Measurements from ENCODE around the gene USP33.
"Not testable (repeated sequence)": the region's sequence is repeated elsewhere in the genome, so short reads cannot be mapped to it uniquely, and the experiment has no call there.

USP33 gene

DNA sequence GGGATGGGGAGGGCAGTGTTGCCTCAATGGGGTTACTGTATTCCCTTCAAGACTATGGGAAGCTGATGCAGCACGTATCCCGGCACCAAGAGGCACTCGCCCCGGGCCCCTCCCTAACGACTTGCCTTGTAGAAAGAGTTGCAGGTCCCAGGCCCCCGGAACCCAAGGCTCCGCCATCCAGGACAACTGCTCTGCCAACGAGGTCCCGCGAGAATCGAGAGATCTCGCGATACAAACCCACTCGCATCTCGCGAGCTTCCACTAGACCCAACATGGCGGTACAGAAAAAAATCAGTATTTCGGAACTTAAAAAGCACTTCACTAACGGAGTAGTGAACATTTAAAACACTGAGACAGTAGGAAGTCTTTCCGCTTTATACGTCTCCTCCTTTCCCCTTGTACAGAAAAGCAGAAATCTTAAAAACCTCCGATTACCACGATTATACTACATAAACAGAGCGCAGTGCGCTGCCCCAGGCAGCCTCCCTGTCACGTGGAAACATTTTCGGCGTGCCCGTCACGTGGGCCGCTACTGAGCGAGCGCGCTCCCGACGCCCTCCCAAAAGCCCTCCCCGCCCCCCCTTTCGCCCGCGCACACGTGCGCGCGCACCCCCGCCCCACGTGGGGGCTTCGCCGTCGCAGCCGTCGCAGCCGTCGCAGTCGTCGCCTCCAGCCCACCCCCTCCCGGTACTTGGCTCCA is 77.0 kb downstream of the USP33 start, which contains the start of gene ZZZ3:
Gene ZZZ3 (minus strand): TSS at position 199 of the 700 bp plus-strand sequence. CDS start 49,304 bp downstream, outside the sequence.
- Mint-ChIP-seq H3K4me1 (peaks cover 46% of the 10 kb centered on the region), H3K27me3 (ENCODE audit: low read depth) (no peaks in the 10 kb centered on the region), H3K4me3 (peak within 1 kb of the TSS; percentile 84 to 92 (median 92))

DNA sequence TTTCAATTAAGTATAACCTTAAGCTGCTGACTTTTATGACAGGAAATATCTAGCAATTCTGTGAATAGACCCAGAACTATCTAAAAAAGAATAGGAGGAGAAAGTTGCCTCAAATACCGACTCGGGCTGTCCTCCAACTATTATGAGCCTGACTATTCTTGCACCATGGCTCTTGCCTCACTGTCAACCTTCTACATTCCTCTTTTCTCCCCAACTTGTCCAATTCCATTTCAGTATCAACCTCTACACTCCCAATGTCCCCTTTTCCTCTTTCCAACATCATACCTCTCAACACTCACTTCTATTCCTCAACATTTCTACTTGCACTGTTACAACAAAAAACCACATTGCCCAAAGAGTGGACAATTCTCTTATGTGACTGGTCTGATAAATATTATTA is 79.5 kb downstream of the USP33 start:
- no peaks in the 10 kb centered on the region for H3K27me3 Mint-ChIP-seq (ENCODE audit: low read depth)
- peaks cover 3% of the 10 kb centered on the region for H3K36me3 Mint-ChIP-seq (ENCODE audit: low read depth)
- peak overlapping the region; percentile 2 to 7 (median 2) for H3K4me3 Mint-ChIP-seq
- TF ChIP-seq, protein P1, sequence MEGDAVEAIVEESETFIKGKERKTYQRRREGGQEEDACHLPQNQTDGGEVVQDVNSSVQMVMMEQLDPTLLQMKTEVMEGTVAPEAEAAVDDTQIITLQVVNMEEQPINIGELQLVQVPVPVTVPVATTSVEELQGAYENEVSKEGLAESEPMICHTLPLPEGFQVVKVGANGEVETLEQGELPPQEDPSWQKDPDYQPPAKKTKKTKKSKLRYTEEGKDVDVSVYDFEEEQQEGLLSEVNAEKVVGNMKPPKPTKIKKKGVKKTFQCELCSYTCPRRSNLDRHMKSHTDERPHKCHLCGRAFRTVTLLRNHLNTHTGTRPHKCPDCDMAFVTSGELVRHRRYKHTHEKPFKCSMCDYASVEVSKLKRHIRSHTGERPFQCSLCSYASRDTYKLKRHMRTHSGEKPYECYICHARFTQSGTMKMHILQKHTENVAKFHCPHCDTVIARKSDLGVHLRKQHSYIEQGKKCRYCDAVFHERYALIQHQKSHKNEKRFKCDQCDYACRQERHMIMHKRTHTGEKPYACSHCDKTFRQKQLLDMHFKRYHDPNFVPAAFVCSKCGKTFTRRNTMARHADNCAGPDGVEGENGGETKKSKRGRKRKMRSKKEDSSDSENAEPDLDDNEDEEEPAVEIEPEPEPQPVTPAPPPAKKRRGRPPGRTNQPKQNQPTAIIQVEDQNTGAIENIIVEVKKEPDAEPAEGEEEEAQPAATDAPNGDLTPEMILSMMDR (IDR thresholded peaks at IDR 0.05; ENCODE audit: unreplicated experiment in 3 of 3) = no peak
- H3K9me3 Mint-ChIP-seq = no peaks in the 10 kb centered on the region
- H3K4me1 Mint-ChIP-seq = peaks cover 35% of the 10 kb centered on the region
- H3K27ac Mint-ChIP-seq = no peak overlapping the region

More for the DNA sequence above, 77.0 kb downstream of the USP33 start, which contains the start of gene ZZZ3:
- Mint-ChIP-seq H3K36me3 (ENCODE audit: low read depth) (no peaks in the 10 kb centered on the region), H3K9me3 (no peaks in the 10 kb centered on the region), H3K27ac (peak within 1 kb of the TSS; percentile 98 to 99 (median 99))
- TF ChIP-seq, protein P1 (IDR thresholded peaks at IDR 0.05; ENCODE audit: unreplicated experiment in 3 of 3) = no peak

DNA sequence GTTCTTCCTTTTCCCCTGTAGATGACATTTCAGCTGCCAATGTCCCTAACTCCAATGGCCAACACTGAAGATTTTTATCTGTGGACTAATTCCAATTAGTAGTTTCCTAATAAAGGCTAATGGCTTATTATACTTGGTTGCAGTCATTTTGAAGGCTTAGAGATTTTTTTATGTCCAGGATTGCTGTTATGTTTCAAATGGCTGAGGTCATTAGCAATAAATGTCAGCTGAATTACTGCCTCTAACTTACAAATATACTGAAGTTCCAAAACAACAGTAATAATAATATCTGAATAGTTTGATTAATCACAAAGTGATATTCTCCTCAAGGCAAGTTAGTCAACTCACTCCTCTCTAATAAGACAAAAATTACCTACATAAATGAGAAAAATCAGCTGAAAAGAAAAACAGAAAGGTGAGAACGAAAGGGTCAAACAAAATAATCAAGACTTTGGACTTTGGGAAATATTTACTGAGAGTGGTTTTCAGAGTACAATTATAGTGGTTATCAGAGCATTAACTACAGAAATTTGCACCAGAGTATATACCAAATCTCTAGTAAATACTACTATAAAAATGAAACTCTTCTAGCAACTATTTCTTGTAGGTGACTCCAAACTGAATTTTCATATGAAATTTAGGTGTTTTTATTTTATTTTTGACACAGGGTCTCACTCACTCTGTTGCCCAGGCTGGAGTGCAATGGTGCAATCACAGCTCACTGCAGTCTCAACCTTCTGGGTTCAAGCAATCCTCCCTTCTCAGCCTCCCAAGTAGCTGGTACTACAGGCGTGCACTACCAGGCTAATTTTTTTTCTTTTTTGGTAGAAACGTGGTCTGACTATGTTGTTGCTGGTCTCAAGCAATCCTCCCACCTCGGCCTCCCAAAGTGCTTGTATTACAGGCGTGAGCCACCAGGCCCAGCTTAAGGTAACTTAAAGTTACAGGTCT is 80.7 kb downstream of the USP33 start:
- H3K4me3 Mint-ChIP-seq = peak overlapping the region in 1 of 3 experiments; percentile 10
- no peaks in the 10 kb centered on the region for H3K9me3 Mint-ChIP-seq
- peaks cover 26% of the 10 kb centered on the region for H3K4me1 Mint-ChIP-seq

DNA sequence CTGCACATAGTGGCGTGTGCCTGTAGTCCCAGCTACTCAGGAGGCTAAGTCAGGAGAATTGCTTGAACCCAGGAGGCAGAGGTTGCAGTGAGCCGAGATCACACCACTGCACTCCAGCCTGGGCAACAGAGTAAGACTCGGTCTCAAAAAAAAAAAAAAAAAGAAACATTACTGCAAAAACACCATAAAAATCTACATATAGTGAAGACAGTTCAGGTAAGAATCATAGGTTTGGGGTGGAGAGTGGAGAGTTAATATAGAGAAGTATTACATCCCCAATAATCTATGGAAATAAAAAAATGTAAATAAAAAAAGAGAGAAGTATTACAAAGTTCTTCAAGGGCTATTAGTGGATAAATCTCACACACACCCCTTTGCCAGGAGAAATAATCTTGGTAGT is 84.8 kb downstream of the USP33 start:
- not testable (repeated sequence) for H3K27ac Mint-ChIP-seq; H3K4me3 Mint-ChIP-seq; H3K9me3 Mint-ChIP-seq; H3K27me3 Mint-ChIP-seq (ENCODE audit: low read depth); H3K36me3 Mint-ChIP-seq (ENCODE audit: low read depth)
- peaks cover 30% of the 10 kb centered on the region for H3K4me1 Mint-ChIP-seq

More for the DNA sequence above, 80.7 kb downstream of the USP33 start:
- H3K36me3 Mint-ChIP-seq (ENCODE audit: low read depth) = peaks cover 3% of the 10 kb centered on the region
- TF ChIP-seq, protein P1 (IDR thresholded peaks at IDR 0.05; ENCODE audit: unreplicated experiment in 3 of 3) = no peak
- H3K27me3 Mint-ChIP-seq (ENCODE audit: low read depth) = no peaks in the 10 kb centered on the region
- H3K27ac Mint-ChIP-seq = no peak overlapping the region

DNA sequence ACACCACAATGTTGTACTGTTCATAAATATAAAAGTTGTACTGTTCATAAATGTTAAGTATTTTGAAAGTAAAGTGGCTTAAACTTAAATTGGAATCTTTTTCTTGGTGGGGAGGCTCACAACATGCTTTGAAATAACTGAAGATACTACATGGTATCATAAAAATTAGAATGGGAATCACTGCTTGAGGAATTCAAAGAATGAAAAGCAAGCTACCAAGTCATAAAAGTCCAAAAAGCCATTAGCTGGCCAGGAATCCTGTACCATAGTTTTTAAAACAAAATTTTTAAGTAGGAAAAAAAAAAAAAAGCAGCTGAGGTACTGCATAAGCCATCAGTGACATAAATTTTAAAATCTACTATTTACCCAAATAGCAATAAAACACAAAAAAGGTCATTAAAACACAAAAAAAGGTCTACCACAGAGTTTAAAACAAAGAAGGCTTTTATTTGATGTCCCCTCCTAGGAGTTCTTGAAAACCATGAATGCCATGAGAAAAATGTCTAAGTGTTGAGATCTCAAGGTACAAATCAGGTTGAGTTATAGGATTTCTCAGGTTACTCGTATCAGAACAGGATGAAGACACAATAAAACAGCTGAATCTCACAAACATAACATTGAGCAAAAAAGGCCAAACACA is 85.8 kb downstream of the USP33 start:
- H3K4me1 Mint-ChIP-seq = peaks cover 30% of the 10 kb centered on the region
- peak overlapping the region in 1 of 3 experiments; percentile 26 for H3K27ac Mint-ChIP-seq
- no peaks in the 10 kb centered on the region for H3K27me3 Mint-ChIP-seq (ENCODE audit: low read depth)
- H3K4me3 Mint-ChIP-seq = no peak overlapping the region
- no peaks in the 10 kb centered on the region for H3K9me3 Mint-ChIP-seq
- TF ChIP-seq, protein P1 (IDR thresholded peaks at IDR 0.05; ENCODE audit: unreplicated experiment in 3 of 3) = no peak
- H3K36me3 Mint-ChIP-seq (ENCODE audit: low read depth) = peaks cover 3% of the 10 kb centered on the region

DNA sequence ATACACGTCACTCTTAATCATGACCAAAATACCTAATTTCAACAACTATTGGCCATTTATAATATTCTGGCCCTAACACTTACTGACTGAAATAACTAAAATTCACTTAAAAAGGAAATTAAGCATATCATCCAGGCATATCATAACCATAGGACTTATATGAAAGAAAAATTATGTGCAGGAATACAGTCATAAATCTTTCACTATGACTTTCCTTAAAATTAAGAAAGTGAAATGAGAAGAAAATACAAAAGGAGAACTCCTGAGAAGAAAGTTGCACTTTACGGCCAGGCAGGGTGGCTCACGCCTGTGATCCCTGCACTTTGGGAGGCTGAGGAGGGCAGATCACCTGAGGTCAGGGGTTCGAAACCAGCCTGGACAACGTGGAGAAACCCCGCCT is 86.6 kb downstream of the USP33 start:
- TF ChIP-seq, protein P1 (IDR thresholded peaks at IDR 0.05; ENCODE audit: unreplicated experiment in 3 of 3) = no peak
- H3K27me3 Mint-ChIP-seq (ENCODE audit: low read depth) = no peaks in the 10 kb centered on the region
- H3K4me1 Mint-ChIP-seq = peaks cover 24% of the 10 kb centered on the region
- H3K4me3 Mint-ChIP-seq = no peak overlapping the region
- H3K27ac Mint-ChIP-seq = no peak overlapping the region
- H3K36me3 Mint-ChIP-seq (ENCODE audit: low read depth) = peaks cover 3% of the 10 kb centered on the region
- no peaks in the 10 kb centered on the region for H3K9me3 Mint-ChIP-seq
